Measurements from ENCODE around the gene LZTR1.

DNA sequence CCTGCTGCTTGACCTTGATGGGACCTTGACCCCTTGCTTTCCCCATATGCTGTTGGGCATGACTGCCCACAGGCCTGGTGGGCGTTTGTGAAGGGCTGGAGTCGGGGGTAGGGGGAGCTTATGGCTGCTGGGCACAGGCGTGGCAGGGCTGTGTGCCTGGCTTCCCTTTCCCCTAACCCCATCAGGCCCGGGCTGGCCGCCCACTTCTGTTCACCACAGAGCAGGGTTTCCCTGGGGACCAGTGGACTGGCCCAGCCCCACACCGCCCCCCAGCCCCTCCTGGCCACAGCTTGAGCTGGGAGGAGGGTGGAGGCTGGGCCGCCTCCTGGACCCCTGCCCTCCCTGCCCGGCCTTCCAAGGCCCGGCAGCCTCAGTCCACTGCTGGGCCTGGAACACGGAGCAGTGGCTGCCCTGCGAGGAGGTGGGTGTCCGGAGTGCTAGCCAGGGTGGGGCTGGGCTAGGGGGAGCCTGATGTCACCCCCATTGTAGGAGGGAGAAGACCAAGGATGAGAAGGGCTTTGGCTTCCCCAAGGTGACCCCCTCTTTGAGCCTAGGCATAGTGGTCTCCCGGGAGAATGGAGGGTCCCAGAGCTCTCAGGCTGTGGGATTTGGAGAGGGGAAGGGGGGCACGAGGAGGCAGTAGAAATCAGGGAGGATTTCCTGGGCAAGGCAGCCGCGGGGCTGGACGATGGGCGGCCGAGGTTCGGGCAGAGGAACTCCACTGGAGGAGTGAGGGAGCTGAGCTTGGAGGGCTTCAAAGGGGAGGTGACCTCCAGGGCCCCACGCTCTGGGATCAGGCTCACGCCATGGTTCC is 15.0 kb upstream of the LZTR1 start, which contains the start of gene AIFM3:
- TF ChIP-seq CTCF (IDR thresholded peaks at IDR 0.05), result no peak
- TF ChIP-seq POLR2A (IDR thresholded peaks at IDR 0.05), result no peak
- no peak for TF ChIP-seq EP300 (IDR thresholded peaks at IDR 0.05)
